IMR-90 (cell line): ENCODE data around the gene NFX1. TPM values are rescaled to one million over a fixed set of nuclear protein-coding genes. Genes with fewer than 3 reads are reported as not detected.

Source experiments
- ATAC-seq: fragments of 200-7000 bp; cut with Tn5 transposase; 2 replicates; pipeline ENCODE4 v1.9.1; 2020; ENCODE audit warnings: low read depth, mild to moderate bottlenecking, moderate library complexity
- Bru-seq: library from RNA; stranded (reverse); fragments of 400-500 nt; gene quantifications from one replicate; lab custom pipeline; 2021; lab: Mats Ljungman, UMichigan
- BruChase-seq, 2 experiments: library from RNA; stranded (reverse); fragments of 400-500 nt; gene quantifications; one replicate each; lab custom pipeline; 2021; lab: Mats Ljungman, UMichigan
- BruUV-seq: library from RNA; stranded (reverse); fragments of 400-500 nt; replicated peaks from 2 replicates; lab custom pipeline; 2021; lab: Mats Ljungman, UMichigan
- CTCF ChIA-PET: fragments of 300-600 bp; formaldehyde crosslinking; extraction: SDS; loops from one replicate; lab custom pipeline; 2021; ENCODE audit warnings: antibody characterized with exemption; lab: Yijun Ruan, JAX
- POLR2A ChIA-PET: fragments of 300-600 bp; sonication (Branson Sonifier 250); formaldehyde crosslinking; loops from one replicate; lab custom pipeline; 2022; ENCODE audit warnings: antibody characterized with exemption; ENCODE audit not compliant: unreplicated experiment; lab: Charles Lee
- DNase-seq: peaks from one replicate; pipeline ENCODE4 v3.0.0; 2013
- H2AFZ ChIP-seq: replicated peaks from 2 replicates; pipeline ENCODE3; 2013; ENCODE audit warnings: low read length, mild to moderate bottlenecking; ENCODE audit not compliant: poor library complexity
- H2AK5ac ChIP-seq: 2 replicates; pipeline ENCODE4 v1.6.1; 2013; ENCODE audit warnings: low read depth, low read length, inconsistent platforms
- H2AK9ac ChIP-seq: replicated peaks from 2 replicates; pipeline ENCODE3; 2013; ENCODE audit warnings: mild to moderate bottlenecking, low read depth, low read length, moderate library complexity; ENCODE audit not compliant: poor library complexity
- H2BK120ac ChIP-seq: 2 replicates; pipeline ENCODE4 v1.6.1; 2013; ENCODE audit warnings: low read depth, low read length, inconsistent platforms
- H2BK15ac ChIP-seq: 3 replicates; pipeline ENCODE4 v1.6.1; 2013; ENCODE audit warnings: low read depth, low read length, inconsistent platforms
- H2BK20ac ChIP-seq: 2 replicates; pipeline ENCODE4 v1.6.1; 2013; ENCODE audit warnings: low read depth, mild to moderate bottlenecking, inconsistent platforms, low read length, moderate library complexity
- H2BK5ac ChIP-seq: 2 replicates; pipeline ENCODE4 v1.6.1; 2013; ENCODE audit warnings: mild to moderate bottlenecking, low read depth, low read length, inconsistent platforms; ENCODE audit not compliant: poor library complexity, severe bottlenecking
- H3K14ac ChIP-seq: replicated peaks from 2 replicates; pipeline ENCODE4 v1.6.1; 2013; ENCODE audit warnings: low read depth, low read length, inconsistent platforms
- H3K18ac ChIP-seq: 2 replicates; pipeline ENCODE4 v1.6.1; 2013; ENCODE audit warnings: low read depth, low read length, control low read depth
- H3K23ac ChIP-seq: 2 replicates; pipeline ENCODE4 v1.6.1; 2013; ENCODE audit warnings: low read depth, low read length, inconsistent platforms
- H3K27ac ChIP-seq: 2 replicates; pipeline ENCODE4 v1.5.1; 2013; ENCODE audit warnings: mild to moderate bottlenecking, control low read depth, low read length; ENCODE audit not compliant: insufficient read depth
- H3K27me3 ChIP-seq: 2 replicates; pipeline ENCODE4 v1.6.1; 2013; ENCODE audit warnings: low read length; ENCODE audit not compliant: control insufficient read depth, insufficient read depth
- H3K36me3 ChIP-seq: 2 replicates; pipeline ENCODE4 v1.6.1; 2013; ENCODE audit warnings: low read length, mixed read lengths; ENCODE audit not compliant: control insufficient read depth, insufficient read depth
- H3K4ac ChIP-seq: 2 replicates; pipeline ENCODE4 v1.6.1; 2013; ENCODE audit warnings: low read depth, low read length, inconsistent platforms
- H3K4me1 ChIP-seq: 2 replicates; pipeline ENCODE4 v1.6.1; 2013; ENCODE audit warnings: low read length, mixed read lengths; ENCODE audit not compliant: control insufficient read depth, insufficient read depth
- H3K4me2 ChIP-seq: 2 replicates; pipeline ENCODE4 v1.6.1; 2013; ENCODE audit warnings: low read depth, mild to moderate bottlenecking, control low read depth, low read length, moderate library complexity
- H3K4me3 ChIP-seq: 2 replicates; pipeline ENCODE4 v1.5.1; 2013; ENCODE audit warnings: low read depth, mild to moderate bottlenecking, control low read depth, low read length, moderate library complexity; ENCODE audit not compliant: insufficient read depth
- H3K56ac ChIP-seq: 2 replicates; pipeline ENCODE4 v1.6.1; 2013; ENCODE audit warnings: low read length, inconsistent platforms; ENCODE audit not compliant: insufficient read depth; ENCODE audit errors: extremely low read depth
- H3K79me1 ChIP-seq, 2 experiments: 2 replicates each; pipeline ENCODE4 v1.6.1; 2013; ENCODE audit warnings: low read length in 2 of 2, inconsistent platforms in 1 of 2, low read depth in 1 of 2
- H3K9ac ChIP-seq: 2 replicates; pipeline ENCODE4 v1.6.1; 2013; ENCODE audit warnings: low read depth, low read length, control low read depth
- H3K9me1 ChIP-seq: 2 replicates; pipeline ENCODE4 v1.6.1; 2013; ENCODE audit warnings: low read length, inconsistent platforms; ENCODE audit not compliant: insufficient read depth
- H3K9me3 ChIP-seq: 2 replicates; pipeline ENCODE4 v1.6.1; 2013; ENCODE audit warnings: low read length; ENCODE audit not compliant: control insufficient read depth, insufficient read depth
- H4K20me1 ChIP-seq: 2 replicates; pipeline ENCODE4 v1.6.1; 2013; ENCODE audit warnings: low read length, inconsistent platforms; ENCODE audit not compliant: insufficient read depth
- H4K5ac ChIP-seq: 2 replicates; pipeline ENCODE4 v1.6.1; 2013; ENCODE audit warnings: mild to moderate bottlenecking, low read depth, low read length, control low read depth
- H4K8ac ChIP-seq, 2 experiments: 2 replicates each; pipeline ENCODE4 v1.6.1; 2013; ENCODE audit warnings: low read depth in 2 of 2, low read length in 2 of 2, control low read depth in 1 of 2, inconsistent platforms in 1 of 2
- H4K91ac ChIP-seq: 2 replicates; pipeline ENCODE4 v1.6.1; 2013; ENCODE audit warnings: low read depth, low read length, inconsistent platforms; ENCODE audit not compliant: insufficient read depth
- BHLHE40 ChIP-seq: fragments of 150-350 bp; IDR thresholded peaks from 2 replicates; pipeline ENCODE4 v1.6.1; 2016; ENCODE audit warnings: mild to moderate bottlenecking, low read depth, low read length
- CTCF ChIP-seq: conservative IDR thresholded peaks from 2 replicates; pipeline ENCODE4 v1.5.1; 2012; ENCODE audit warnings: mild to moderate bottlenecking, low read depth, low read length, improper control_type of control experiment
- ELK1 ChIP-seq: fragments of 150-350 bp; IDR thresholded peaks from 2 replicates; pipeline ENCODE4 v1.6.1; 2016; ENCODE audit warnings: low read depth, mild to moderate bottlenecking, low read length, moderate library complexity, borderline replicate concordance
- MAFK ChIP-seq: IDR thresholded peaks from 2 replicates; pipeline ENCODE4 v1.6.1; 2012; ENCODE audit warnings: low read depth, low read length, improper control_type of control experiment
- MAZ ChIP-seq: IDR thresholded peaks from 2 replicates; pipeline ENCODE4 v1.6.1; 2012; ENCODE audit warnings: low read depth, mild to moderate bottlenecking, low read length, improper control_type of control experiment, moderate library complexity, borderline replicate concordance
- NFE2L2 ChIP-seq: fragments of 150-350 bp; IDR thresholded peaks from 2 replicates; pipeline ENCODE4 v1.6.1; 2016; ENCODE audit warnings: low read depth, mild to moderate bottlenecking, low read length
- RCOR1 ChIP-seq: IDR thresholded peaks from 2 replicates; pipeline ENCODE4 v1.6.1; 2012; ENCODE audit warnings: mild to moderate bottlenecking, low read length, improper control_type of control experiment; ENCODE audit not compliant: insufficient replicate concordance
- RFX5 ChIP-seq: IDR thresholded peaks from 2 replicates; pipeline ENCODE4 v1.8.0; 2012; ENCODE audit warnings: low read depth, mild to moderate bottlenecking, low read length, moderate library complexity
- USF2 ChIP-seq: fragments of 150-350 bp; IDR thresholded peaks from 2 replicates; pipeline ENCODE4 v1.6.1; 2017; ENCODE audit warnings: mild to moderate bottlenecking, antibody characterized with exemption, low read length, low read depth
- WGBS, 2 experiments: methylation state at CpG; one replicate each; pipeline versions ENCODE4 v1.1.5 to v1.1.7; 2013; ENCODE audit warnings: missing lambda C conversion rate in 2 of 2; ENCODE audit not compliant: insufficient read length in 1 of 2; ENCODE audit errors: extremely low coverage in 2 of 2; 5-methylcytosine and 5-hydroxymethylcytosine counted together
- dilution Hi-C: fragments of 300-500 bp; cut with HindIII; formaldehyde crosslinking; loops from one replicate; pipeline ENCODE4 v1.14.3; 2018; ENCODE audit warnings: low sequenced_read_pairs; ENCODE audit not compliant: unreplicated experiment
- in situ Hi-C: fragments of 300-500 bp; cut with MboI; formaldehyde crosslinking; loops from 3 replicates; pipeline ENCODE4 v1.14.3; 2019; ENCODE audit warnings: low sequenced_read_pairs, inconsistent platforms, mixed read lengths
- intact Hi-C: fragments of 100-400 bp; cut with micrococcal nuclease; formaldehyde crosslinking; loops from 2 replicates; pipeline ENCODE4 v1.10.0; 2022
- long read RNA-seq: library from polyadenylated mRNA; unstranded; transcript quantifications from one replicate; pipeline ENCODE4 v2.0.0, GENCODE V29; 2021; ENCODE audit not compliant: unreplicated experiment
- polyA plus RNA-seq, 3 experiments: library from polyadenylated mRNA; depleted of rRNA; stranded (reverse); fragments of >200 nt; gene quantifications; 2 replicates each; pipeline ENCODE4 v1.2.3, GENCODE V29; 2012; ENCODE audit warnings: low replicate concordance in 1 of 3
- total RNA-seq: library from RNA; depleted of rRNA; stranded (reverse); fragments of >200 nt; gene quantifications from 2 replicates; pipeline ENCODE4 v1.2.3, GENCODE V29; 2012; rRNA removed

NFX1 gene
- total RNA-seq: 36.0 and 36.9 TPM in 2 replicates
- polyA plus RNA-seq (2012; rRNA removed): 25.3 and 27.0 TPM in 2 replicates
- polyA plus RNA-seq (2012; cell fraction: cytosol; rRNA removed): 10.8 and 23.4 TPM in 2 replicates
- polyA plus RNA-seq (2012; cell fraction: nucleus; rRNA removed; ENCODE audit: low replicate concordance): 31.3 and 53.5 TPM in 2 replicates
- Bru-seq, nascent RNA: percentile 87 among the genes with signal in this experiment
- percentile 87 among the genes with signal in this experiment for BruChase-seq, experiment 1, labeled RNA remaining after a 6-hour chase
- BruChase-seq, experiment 2, labeled RNA remaining after a 2-hour chase: percentile 82 among the genes with signal in this experiment
- long read RNA-seq, transcript NFX1-201 (16 exons, 3,513 nt): major isoform, 7 of 30 reads
- long read RNA-seq, partial matches to known transcripts: 6 of 30 reads
- long read RNA-seq, other reads (novel, unspliced or antisense): 17 of 30 reads

GRCh38 chr9:33290247-33291030, at the start of gene NFX1:
NFX1 (plus strand) TSS chr9:33290516; CDS start chr9:33290573, 57 bp downstream.
- Histone ChIP-seq H4K91ac (peak within 1 kb of the TSS; percentile 95), H2AK9ac (peak within 1 kb of the TSS; percentile 98), H3K27me3 (no peaks in the 10 kb centered on the region), H2BK120ac (peak within 1 kb of the TSS; percentile 96), H2AK5ac (peak within 1 kb of the TSS; percentile 91), H3K18ac (peak within 1 kb of the TSS; percentile 97), H3K4ac (peak within 1 kb of the TSS; percentile 99), H2AFZ (peak within 1 kb of the TSS; percentile 92), H3K23ac (peak within 1 kb of the TSS; percentile 99), H3K4me3 (peak within 1 kb of the TSS; percentile 68), H3K36me3 (peaks cover 11% of the 10 kb centered on the region), H3K4me2 (peak within 1 kb of the TSS; percentile 79), H3K14ac (peak within 1 kb of the TSS; percentile 100), H2BK5ac (peak within 1 kb of the TSS; percentile 99), H3K9me3 (no peaks in the 10 kb centered on the region), H3K9me1 (no peaks in the 10 kb centered on the region), H3K56ac (peak within 1 kb of the TSS; percentile 99), H4K8ac (peak within 1 kb of the TSS; percentile 75 to 100), H2BK15ac (peak within 1 kb of the TSS; percentile 87), H4K20me1 (no peaks in the 10 kb centered on the region), H2BK20ac (peak within 1 kb of the TSS; percentile 66), H3K4me1 (peaks cover 4% of the 10 kb centered on the region; the same call in 1 of the 2 replicates), H4K5ac (peak within 1 kb of the TSS; percentile 97), H3K9ac (peak within 1 kb of the TSS; percentile 96), H3K27ac (peak within 1 kb of the TSS; percentile 99), H3K79me1 (peaks cover 25 to 50% of the 10 kb centered on the region in 2 experiments)
- POLR2A ChIA-PET: interaction anchor here (0.5 to 0.8 kb wide), 3 partner anchors 25 to 186 kb away, joined by 3 to 21 read pairs (median 3); no protein-coding TSS in a partner anchor
- BruUV-seq: no TSS peak
- DNase-seq (peak; percentile 99), ATAC-seq (peak; percentile 91)
- 0% methylated on average over 37 of the region's 63 CpGs; no CpG with 5 or more reads in 1 of the 2 experiments for WGBS, 2 experiments
- CTCF ChIA-PET: interaction anchor here (0.6 to 0.8 kb wide), 6 partner anchors 38 to 989 kb away, joined by 3 to 8 read pairs (median 4); no protein-coding TSS in a partner anchor
- intact Hi-C loops: loop anchor here (10.0 kb wide), 1 partner anchor 64 kb away; no protein-coding TSS in a partner anchor
- dilution Hi-C loops: loop anchor here (25.0 kb wide), 1 partner anchor 172 kb away; the partner anchor contains the start of gene NOL6
- in situ Hi-C loops: loop anchor here (5.0 kb wide), 1 partner anchor 177 kb away; no protein-coding TSS in a partner anchor
- TF ChIP-seq MAZ: peak; percentile 98
- no peak for TF ChIP-seq RCOR1
- TF ChIP-seq CTCF: no peak
- no peak for TF ChIP-seq RFX5
- TF ChIP-seq USF2: peak; percentile 98
- TF ChIP-seq BHLHE40: peak; percentile 97
- 0 out of 2 replicates have a peak, but pooled peaks have one; percentile 8 for TF ChIP-seq MAFK
- TF ChIP-seq NFE2L2: no peak; the same call in 1 of the 2 replicates
- peak; percentile 41; the same call in 1 of the 2 replicates for TF ChIP-seq ELK1
